ENCODE data around the gene MAP2K7.

The MAP2K7 gene

DNA sequence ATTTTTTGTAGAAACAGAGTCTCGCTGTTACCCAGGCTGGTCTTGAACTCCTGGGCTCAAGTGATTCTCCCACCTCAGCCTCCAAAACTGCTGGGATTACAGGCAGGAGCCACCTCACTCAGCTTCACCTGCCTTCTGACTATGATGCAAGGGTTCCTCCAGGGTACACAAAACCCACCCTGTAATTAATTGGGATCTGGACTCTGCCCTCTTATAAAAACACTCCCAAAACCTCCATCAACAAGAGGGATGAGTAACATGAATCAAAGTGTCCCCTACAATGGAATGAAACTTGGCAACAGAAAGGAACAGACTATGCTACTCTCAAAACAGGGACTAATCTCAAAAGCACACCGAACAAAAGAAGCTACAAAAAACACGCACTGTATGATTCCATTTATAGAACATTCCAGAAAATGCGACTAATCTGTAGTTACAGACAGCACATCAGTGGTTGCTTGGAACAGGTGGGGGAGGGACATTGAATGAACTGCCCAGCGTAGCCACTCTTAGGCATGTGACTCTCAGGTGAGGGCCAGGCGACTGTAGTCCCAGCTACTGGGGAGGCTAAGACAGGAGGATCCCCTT, 26.3 kb upstream of the MAP2K7 start:
- TF ChIP-seq RARB (CRISPR knock-in tag; IDR thresholded peaks at IDR 0.05) (no peak), ZNF70 (CRISPR knock-in tag; IDR thresholded peaks at IDR 0.05) (no peak), TOX (CRISPR knock-in tag; IDR thresholded peaks at IDR 0.05; ENCODE audit: borderline replicate concordance) (no peak), ISL1 (CRISPR knock-in tag; IDR thresholded peaks at IDR 0.05) (no peak), ARNTL (CRISPR knock-in tag; IDR thresholded peaks at IDR 0.05; ENCODE audit: borderline replicate concordance, low read depth) (no peak), ESRRG (CRISPR knock-in tag; IDR thresholded peaks at IDR 0.05) (no peak), BACH2 (CRISPR knock-in tag; IDR thresholded peaks at IDR 0.05; ENCODE audit: borderline replicate concordance) (no peak), ZC3H10 (CRISPR knock-in tag; IDR thresholded peaks at IDR 0.05) (no peak), TCF4 (CRISPR knock-in tag; IDR thresholded peaks at IDR 0.05; ENCODE audit: borderline replicate concordance) (no peak), ZNF8 (CRISPR knock-in tag; IDR thresholded peaks at IDR 0.05) (no peak), PPARA (CRISPR knock-in tag; IDR thresholded peaks at IDR 0.05; ENCODE audit: borderline replicate concordance) (no peak), ZNF565 (CRISPR knock-in tag; conservative IDR thresholded peaks at IDR 0.05; ENCODE audit: low read depth) (no peak), CSDC2 (CRISPR knock-in tag; IDR thresholded peaks at IDR 0.05) (no peak), GLIS3 (CRISPR knock-in tag; IDR thresholded peaks at IDR 0.05) (no peak), OSR1 (CRISPR knock-in tag; IDR thresholded peaks at IDR 0.05) (no peak), ZFP3 (CRISPR knock-in tag; IDR thresholded peaks at IDR 0.05) (no peak)
- TF ChIP-seq, protein P1, sequence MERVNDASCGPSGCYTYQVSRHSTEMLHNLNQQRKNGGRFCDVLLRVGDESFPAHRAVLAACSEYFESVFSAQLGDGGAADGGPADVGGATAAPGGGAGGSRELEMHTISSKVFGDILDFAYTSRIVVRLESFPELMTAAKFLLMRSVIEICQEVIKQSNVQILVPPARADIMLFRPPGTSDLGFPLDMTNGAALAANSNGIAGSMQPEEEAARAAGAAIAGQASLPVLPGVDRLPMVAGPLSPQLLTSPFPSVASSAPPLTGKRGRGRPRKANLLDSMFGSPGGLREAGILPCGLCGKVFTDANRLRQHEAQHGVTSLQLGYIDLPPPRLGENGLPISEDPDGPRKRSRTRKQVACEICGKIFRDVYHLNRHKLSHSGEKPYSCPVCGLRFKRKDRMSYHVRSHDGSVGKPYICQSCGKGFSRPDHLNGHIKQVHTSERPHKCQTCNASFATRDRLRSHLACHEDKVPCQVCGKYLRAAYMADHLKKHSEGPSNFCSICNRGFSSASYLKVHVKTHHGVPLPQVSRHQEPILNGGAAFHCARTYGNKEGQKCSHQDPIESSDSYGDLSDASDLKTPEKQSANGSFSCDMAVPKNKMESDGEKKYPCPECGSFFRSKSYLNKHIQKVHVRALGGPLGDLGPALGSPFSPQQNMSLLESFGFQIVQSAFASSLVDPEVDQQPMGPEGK (CRISPR knock-in tag; IDR thresholded peaks at IDR 0.05; ENCODE audit: borderline replicate concordance) = no peak
- TF ChIP-seq, protein P2, sequence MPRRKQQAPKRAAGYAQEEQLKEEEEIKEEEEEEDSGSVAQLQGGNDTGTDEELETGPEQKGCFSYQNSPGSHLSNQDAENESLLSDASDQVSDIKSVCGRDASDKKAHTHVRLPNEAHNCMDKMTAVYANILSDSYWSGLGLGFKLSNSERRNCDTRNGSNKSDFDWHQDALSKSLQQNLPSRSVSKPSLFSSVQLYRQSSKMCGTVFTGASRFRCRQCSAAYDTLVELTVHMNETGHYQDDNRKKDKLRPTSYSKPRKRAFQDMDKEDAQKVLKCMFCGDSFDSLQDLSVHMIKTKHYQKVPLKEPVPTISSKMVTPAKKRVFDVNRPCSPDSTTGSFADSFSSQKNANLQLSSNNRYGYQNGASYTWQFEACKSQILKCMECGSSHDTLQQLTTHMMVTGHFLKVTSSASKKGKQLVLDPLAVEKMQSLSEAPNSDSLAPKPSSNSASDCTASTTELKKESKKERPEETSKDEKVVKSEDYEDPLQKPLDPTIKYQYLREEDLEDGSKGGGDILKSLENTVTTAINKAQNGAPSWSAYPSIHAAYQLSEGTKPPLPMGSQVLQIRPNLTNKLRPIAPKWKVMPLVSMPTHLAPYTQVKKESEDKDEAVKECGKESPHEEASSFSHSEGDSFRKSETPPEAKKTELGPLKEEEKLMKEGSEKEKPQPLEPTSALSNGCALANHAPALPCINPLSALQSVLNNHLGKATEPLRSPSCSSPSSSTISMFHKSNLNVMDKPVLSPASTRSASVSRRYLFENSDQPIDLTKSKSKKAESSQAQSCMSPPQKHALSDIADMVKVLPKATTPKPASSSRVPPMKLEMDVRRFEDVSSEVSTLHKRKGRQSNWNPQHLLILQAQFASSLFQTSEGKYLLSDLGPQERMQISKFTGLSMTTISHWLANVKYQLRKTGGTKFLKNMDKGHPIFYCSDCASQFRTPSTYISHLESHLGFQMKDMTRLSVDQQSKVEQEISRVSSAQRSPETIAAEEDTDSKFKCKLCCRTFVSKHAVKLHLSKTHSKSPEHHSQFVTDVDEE (CRISPR knock-in tag; IDR thresholded peaks at IDR 0.05) = no peak
- TF ChIP-seq, protein P3, sequence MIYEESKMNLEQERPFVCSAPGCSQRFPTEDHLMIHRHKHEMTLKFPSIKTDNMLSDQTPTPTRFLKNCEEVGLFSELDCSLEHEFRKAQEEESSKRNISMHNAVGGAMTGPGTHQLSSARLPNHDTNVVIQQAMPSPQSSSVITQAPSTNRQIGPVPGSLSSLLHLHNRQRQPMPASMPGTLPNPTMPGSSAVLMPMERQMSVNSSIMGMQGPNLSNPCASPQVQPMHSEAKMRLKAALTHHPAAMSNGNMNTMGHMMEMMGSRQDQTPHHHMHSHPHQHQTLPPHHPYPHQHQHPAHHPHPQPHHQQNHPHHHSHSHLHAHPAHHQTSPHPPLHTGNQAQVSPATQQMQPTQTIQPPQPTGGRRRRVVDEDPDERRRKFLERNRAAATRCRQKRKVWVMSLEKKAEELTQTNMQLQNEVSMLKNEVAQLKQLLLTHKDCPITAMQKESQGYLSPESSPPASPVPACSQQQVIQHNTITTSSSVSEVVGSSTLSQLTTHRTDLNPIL (CRISPR knock-in tag; IDR thresholded peaks at IDR 0.05; ENCODE audit: low read depth) = no peak
- no peak for ATAC-seq

GRCh38 chr19:7879111-7879807, 24.4 kb upstream of the MAP2K7 start:
- no peak for ATAC-seq
- no peak for TF ChIP-seq ZFP30 (CRISPR knock-in tag; IDR thresholded peaks at IDR 0.05)
- no peak for TF ChIP-seq OSR1 (CRISPR knock-in tag; IDR thresholded peaks at IDR 0.05)
- TF ChIP-seq BACH2 (CRISPR knock-in tag; IDR thresholded peaks at IDR 0.05; ENCODE audit: borderline replicate concordance) = no peak
- no peak for TF ChIP-seq PPARA (CRISPR knock-in tag; IDR thresholded peaks at IDR 0.05; ENCODE audit: borderline replicate concordance)
- no peak for TF ChIP-seq RARB (CRISPR knock-in tag; IDR thresholded peaks at IDR 0.05)
- TF ChIP-seq ZNF8 (CRISPR knock-in tag; IDR thresholded peaks at IDR 0.05) = no peak
- TF ChIP-seq GLIS3 (CRISPR knock-in tag; IDR thresholded peaks at IDR 0.05) = no peak
- no peak for TF ChIP-seq ARNTL (CRISPR knock-in tag; IDR thresholded peaks at IDR 0.05; ENCODE audit: borderline replicate concordance, low read depth)
- TF ChIP-seq ZNF70 (CRISPR knock-in tag; IDR thresholded peaks at IDR 0.05) = no peak
- TF ChIP-seq CSDC2 (CRISPR knock-in tag; IDR thresholded peaks at IDR 0.05) = no peak
- TF ChIP-seq ZNF565 (CRISPR knock-in tag; conservative IDR thresholded peaks at IDR 0.05; ENCODE audit: low read depth) = no peak
- no peak for TF ChIP-seq CSRNP3 (CRISPR knock-in tag; IDR thresholded peaks at IDR 0.05)

- ATAC-seq = no peak
- no peak for TF ChIP-seq ISL1 (CRISPR knock-in tag; IDR thresholded peaks at IDR 0.05)
- TF ChIP-seq, protein P3 (CRISPR knock-in tag; IDR thresholded peaks at IDR 0.05; ENCODE audit: low read depth) = no peak
- TF ChIP-seq, protein P1 (CRISPR knock-in tag; IDR thresholded peaks at IDR 0.05; ENCODE audit: borderline replicate concordance) = no peak
- no peak for TF ChIP-seq OSR1 (CRISPR knock-in tag; IDR thresholded peaks at IDR 0.05)
- no peak for TF ChIP-seq CSDC2 (CRISPR knock-in tag; IDR thresholded peaks at IDR 0.05)
- TF ChIP-seq, protein P4, sequence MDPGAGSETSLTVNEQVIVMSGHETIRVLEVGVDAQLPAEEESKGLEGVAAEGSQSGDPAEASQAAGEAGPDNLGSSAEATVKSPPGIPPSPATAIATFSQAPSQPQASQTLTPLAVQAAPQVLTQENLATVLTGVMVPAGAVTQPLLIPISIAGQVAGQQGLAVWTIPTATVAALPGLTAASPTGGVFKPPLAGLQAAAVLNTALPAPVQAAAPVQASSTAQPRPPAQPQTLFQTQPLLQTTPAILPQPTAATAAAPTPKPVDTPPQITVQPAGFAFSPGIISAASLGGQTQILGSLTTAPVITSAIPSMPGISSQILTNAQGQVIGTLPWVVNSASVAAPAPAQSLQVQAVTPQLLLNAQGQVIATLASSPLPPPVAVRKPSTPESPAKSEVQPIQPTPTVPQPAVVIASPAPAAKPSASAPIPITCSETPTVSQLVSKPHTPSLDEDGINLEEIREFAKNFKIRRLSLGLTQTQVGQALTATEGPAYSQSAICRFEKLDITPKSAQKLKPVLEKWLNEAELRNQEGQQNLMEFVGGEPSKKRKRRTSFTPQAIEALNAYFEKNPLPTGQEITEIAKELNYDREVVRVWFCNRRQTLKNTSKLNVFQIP (CRISPR knock-in tag; IDR thresholded peaks at IDR 0.05; ENCODE audit: borderline replicate concordance, low read depth) = no peak
Observed at GRCh38 chr19:7879836-7880235, 23.8 kb upstream of the MAP2K7 start.
